ENCODE results near the gene PACSIN2.
"Not testable (repeated sequence)": the region's sequence is repeated elsewhere in the genome, so short reads cannot be mapped to it uniquely, and the experiment has no call there.

PACSIN2 gene

DNA sequence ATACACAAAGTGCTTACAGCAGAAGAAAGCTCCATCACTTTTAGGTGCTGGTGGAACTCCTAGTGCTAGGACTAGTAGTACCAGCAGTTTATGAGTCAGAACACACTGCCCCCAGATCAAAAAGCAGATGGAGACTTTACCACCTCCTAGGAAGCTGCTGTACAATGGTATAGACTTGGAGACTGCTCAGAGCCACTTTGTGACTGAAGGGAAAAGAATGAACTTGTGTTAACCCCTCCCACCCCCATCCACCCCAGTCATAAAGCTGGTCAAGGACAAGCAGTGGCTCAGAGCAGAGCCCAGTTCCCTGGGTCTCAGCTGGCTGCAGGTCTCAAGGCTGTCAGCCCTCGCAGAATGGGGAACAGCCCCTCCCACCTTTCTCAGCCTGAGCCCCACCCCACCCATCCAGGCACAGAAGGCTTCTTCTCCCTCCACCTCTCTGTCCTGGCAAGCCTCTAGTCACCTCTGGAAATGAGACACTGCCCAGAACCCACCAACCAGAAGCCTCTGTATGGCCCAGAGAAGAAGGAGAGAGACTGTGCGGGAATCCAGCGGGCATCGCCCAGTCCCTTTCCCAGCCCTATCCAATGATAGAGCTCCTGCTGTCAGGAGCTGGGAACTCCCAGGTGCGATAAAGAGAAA lies 23.8 kb downstream of the PACSIN2 start:
- no peak for DNase-seq

DNA sequence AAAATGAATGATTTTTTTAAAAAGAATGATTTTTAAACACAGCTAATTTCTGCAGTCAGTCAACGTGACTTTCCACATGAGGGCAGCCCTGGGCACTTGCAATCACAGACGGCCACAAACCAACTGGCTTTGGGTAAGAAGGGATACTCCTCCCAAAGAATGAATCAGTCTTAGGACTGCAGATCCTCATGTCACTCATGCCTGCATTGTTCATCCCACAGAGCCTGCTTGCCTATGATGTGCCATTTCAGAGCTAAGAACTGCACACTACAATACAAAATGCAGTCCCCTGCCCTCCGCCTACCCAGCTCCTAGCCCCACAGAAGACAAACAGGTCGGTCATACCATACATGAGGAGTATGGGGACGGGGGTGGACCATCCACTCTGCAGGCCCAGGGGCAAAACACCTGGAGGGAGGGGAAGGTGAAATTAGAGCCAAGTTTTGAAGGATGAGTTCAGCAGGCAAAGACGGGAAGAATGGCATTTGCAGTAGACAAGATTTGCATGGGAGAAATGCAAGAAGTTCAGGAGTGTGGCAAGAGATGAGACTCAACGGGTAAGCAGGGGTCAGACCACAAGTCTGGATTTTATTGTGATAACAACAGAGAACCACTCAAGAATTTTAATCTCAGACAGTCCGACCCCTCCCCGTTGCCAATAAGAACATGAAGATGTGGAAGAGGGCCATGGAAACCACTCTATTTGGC lies 24.7 kb downstream of the PACSIN2 start:
- DNase-seq, result no peak

GRCh38 chr22:42986115-42986514 lies 28.8 kb downstream of the PACSIN2 start:
- DNase-seq, result no peak

GRCh38 chr22:42985531-42985905 lies 29.4 kb downstream of the PACSIN2 start:
- no peak for DNase-seq

- no peak for DNase-seq
Observed at GRCh38 chr22:42984814-42985530, 30.0 kb downstream of the PACSIN2 start.

GRCh38 chr22:42984397-42984796 lies 30.6 kb downstream of the PACSIN2 start:
- no peak for DNase-seq

DNA sequence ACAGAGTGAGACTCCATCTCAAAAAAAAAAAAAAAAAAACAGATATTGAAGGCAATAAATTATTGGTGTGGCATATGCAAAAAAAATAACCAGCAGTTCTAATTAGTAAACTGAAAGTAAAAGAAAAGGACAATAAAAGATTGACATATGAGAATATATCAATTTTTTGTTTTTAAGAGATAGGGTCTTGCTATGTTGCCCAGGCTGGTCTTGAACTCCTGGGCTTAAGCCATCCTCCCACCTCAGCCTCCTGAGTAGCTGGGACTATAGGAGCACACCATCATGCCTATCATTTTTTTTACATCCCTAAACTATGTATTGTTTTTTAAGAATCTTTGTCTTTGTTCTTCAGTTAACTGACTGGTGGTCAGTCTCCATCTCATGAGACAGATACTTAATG lies 31.5 kb downstream of the PACSIN2 start:
- no peak for DNase-seq

DNA sequence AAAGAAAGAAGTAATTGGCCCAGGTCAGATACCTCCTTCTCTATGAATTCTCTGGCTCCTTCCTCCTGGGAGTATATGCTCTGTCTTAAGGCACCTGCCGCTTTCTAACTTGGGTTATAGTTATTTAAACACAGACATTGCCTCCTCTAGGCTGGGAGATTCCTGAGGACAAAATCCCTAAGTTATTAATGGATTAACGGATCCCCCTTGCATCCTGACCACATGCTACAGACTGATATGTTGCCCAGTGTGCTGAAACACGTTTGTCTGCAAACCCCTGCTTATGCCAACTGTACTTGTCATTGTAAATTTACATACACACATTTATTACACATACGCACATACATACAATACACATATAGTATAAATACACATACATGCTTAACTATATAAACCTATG lies 35.3 kb downstream of the PACSIN2 start:
- DNase-seq, result no peak

GRCh38 chr22:42978453-42979103 lies 36.4 kb downstream of the PACSIN2 start:
- DNase-seq, result no peak

- DNase-seq, result no peak
Observed at GRCh38 chr22:42977569-42977968, 37.4 kb downstream of the PACSIN2 start.

DNA sequence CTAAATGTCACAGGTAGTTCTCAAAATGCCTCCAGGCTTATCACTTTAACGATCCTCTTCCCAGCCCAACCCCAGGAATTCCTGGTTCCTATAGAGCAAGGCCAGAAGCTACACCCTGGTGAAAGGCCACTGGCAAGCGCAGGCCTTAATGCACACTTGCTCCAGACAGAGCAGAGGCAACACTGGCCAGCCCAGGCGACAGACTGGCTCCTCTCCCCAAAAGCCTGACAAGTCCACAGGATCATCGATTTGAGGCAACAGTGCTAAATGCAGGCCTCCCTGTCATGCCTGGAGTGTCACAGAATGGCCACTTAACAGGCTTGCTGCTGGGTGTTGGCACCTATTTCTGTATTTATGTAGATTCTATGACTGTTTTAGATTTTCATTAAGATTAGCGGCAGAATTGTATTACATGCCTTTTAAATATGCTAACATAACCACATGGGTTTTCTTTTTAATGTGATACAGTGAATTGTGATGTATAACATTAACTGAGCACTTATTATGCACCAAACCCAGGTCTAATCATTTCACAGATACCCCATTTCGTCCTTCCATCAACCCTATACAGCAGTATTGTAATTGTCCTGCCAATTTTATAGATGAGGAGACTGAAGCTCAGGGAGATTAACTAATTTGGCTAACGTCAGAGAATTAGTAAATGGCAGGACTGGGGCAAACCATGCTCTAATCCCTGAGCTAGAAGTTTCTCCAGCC lies 38.6 kb downstream of the PACSIN2 start:
- DNase-seq, result no peak

DNA sequence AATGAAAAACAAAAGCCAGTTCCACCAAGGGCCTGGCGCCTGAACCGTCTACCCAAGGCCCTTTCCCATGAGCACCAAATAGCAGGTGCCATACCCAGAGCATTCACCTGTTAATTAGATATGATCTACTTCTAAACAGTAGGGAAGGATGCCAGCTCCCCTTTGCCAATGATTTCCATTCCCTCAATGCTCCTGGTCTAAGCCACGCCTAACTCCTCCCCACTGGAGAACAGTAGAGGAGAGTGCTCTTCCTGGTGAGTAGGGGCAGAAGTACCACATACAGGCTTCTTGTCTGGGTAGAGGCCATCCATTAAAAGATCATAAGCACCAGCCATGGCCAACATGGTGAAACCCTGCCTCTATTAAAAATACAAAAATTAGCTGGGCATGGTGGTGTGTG lies 40.7 kb downstream of the PACSIN2 start:
- DNase-seq, result no peak

GRCh38 chr22:42973536-42973881 lies 41.4 kb downstream of the PACSIN2 start:
- DNase-seq, result no peak

- DNase-seq, result no peak
Observed at GRCh38 chr22:42972649-42973535, 42.1 kb downstream of the PACSIN2 start.

- DNase-seq, result not testable (repeated sequence)
Observed at GRCh38 chr22:42971473-42971860, 43.5 kb downstream of the PACSIN2 start.

DNA sequence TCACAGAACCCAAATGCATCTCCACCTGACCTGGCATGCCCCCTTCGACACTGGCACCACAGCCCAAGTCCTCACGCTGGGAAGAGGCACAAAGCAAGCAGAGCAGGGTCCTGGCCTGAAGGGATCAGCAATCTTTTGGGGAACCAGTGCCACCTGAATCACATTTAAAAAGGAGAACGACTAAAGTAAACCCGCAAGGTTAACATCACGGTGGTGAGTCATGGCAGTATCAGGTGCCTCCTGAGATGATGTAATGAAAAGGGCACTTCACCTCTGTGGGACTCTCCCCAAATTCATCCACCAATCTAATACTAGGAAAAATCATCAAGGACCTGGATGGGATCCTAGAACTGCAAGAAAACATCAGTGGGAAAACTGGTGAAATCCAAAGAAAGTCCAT lies 44.9 kb downstream of the PACSIN2 start:
- DNase-seq, result no peak

DNA sequence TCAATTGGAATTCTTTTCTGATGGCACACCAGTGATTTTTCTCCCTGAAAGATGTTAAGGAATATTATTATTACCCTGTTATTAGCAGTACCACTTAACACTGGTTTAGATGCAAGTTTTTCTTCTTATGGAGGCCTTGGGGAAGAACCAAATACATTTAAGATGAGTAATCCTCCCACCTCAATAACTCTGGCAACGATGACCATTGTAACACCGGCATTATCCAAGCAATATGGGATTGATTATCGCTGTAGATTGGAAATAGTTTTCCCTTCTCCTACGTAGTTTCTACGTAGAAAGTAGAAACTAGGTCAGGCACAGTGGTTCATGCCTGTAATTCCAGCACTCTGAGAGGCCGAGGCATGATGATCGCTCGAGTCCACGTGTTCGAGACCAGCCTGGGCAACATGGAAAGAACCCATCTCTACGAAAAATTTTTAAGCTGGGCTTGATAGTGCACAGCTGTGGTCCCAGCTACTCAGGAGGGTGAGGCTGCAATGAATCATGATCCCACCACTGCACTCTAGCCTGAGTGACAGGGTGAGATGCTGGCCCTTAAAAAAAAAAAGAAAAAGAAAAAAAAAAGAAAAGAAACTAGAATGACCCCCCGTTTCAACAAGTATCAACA lies 45.5 kb downstream of the PACSIN2 start:
- no peak for DNase-seq

DNA sequence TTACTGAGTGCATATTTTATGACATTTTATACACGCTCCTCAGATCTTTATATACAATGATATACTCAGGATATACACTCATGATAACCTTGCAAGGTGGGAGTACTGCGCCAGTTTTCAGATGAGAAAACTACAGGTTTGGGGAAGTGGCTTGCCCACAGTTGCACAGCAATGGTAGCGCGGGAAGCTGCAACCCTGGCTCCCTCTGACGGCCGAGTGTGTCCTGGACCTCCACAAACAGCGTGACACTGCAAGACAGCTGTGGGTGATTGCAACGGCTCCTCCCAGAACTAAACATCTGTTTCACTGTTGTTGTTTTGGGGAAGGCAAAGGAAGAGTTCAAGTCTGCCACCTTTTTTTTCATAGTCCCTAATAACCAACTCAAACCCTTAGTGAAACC lies 47.0 kb downstream of the PACSIN2 start:
- DNase-seq, result no peak

DNA sequence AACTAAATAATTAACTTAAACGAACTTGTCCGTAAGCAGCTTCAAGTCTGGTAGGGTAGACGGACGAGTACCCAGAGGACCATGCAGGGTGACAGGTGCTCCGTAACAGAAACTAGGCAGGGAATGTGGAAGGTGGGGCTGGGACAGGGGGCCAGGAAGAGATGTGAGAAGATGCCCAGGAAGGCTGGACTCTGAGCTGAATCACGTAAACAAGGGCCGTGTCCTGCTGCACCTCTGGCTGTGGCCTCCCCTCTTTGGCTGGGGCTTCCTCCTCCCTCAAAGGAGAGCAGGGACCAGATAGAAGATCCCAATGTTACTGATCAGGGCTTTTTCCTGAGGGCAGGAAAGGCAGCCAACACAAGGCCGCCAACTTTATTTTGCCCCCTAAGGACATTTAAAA lies 47.9 kb downstream of the PACSIN2 start:
- DNase-seq, result no peak

- no peak for DNase-seq
Observed at GRCh38 chr22:42966497-42966896, 48.5 kb downstream of the PACSIN2 start.

GRCh38 chr22:42964994-42965699 lies 49.8 kb downstream of the PACSIN2 start:
- peak; percentile 24 for DNase-seq
